Muscle of back (tissue), 11 donors: ENCODE measurements around the gene SHFL. TPM values are rescaled to one million over a fixed set of nuclear protein-coding genes. Genes with fewer than 3 reads are reported as not detected.

ENCODE experiments used
- DNase-seq, 3 donors: peaks; one replicate each; pipeline versions ENCODE4 v3.0.0 to v3.0.0-alpha.2; 2013
- polyA plus RNA-seq, 10 donors: library from polyadenylated mRNA; unstranded; fragments of 120-200 nt; gene quantifications; one replicate each; pipeline ENCODE4 v1.2.1, GENCODE V29; 2013; ENCODE audit not compliant: insufficient read length in 10 of 10

The SHFL gene
- polyA plus RNA-seq, 10 donors, result 7.8 to 14.2 (median 10.6) TPM

- DNase-seq, result no peak
Measured at GRCh38 chr19:10084803-10085202, 1.3 kb upstream of the SHFL start.

- DNase-seq, result peak in 2 of 3 donors; percentile 21 to 65
Measured at GRCh38 chr19:10086591-10087192, 575 bp downstream of the SHFL start.

GRCh38 chr19:10087296-10088061 is 1.4 kb downstream of the SHFL start:
- no peak for DNase-seq

- no peak for DNase-seq
Measured at GRCh38 chr19:10088949-10089554, 2.9 kb downstream of the SHFL start.

GRCh38 chr19:10089801-10090375 is 3.8 kb downstream of the SHFL start:
- DNase-seq, result no peak

GRCh38 chr19:10091370-10091687 is 5.2 kb downstream of the SHFL start:
- DNase-seq, result no peak

GRCh38 chr19:10091895-10092641 is 6.0 kb downstream of the SHFL start:
- no peak for DNase-seq

GRCh38 chr19:10092648-10093294 is 6.7 kb downstream of the SHFL start:
- DNase-seq, result no peak

- no peak for DNase-seq
Measured at GRCh38 chr19:10093295-10094186, 7.4 kb downstream of the SHFL start.

GRCh38 chr19:10095622-10095947 is 9.5 kb downstream of the SHFL start:
- DNase-seq, result no peak

GRCh38 chr19:10095948-10096614 is 10.0 kb downstream of the SHFL start:
- peak; percentile 92 to 96 (median 95) for DNase-seq

GRCh38 chr19:10096615-10096963 is 10.5 kb downstream of the SHFL start:
- DNase-seq, result no peak

GRCh38 chr19:10100163-10100785 is 14.2 kb downstream of the SHFL start:
- DNase-seq, result no peak

GRCh38 chr19:10102787-10103236 is 16.7 kb downstream of the SHFL start:
- no peak for DNase-seq

GRCh38 chr19:10104130-10104513 is 18.0 kb downstream of the SHFL start:
- DNase-seq, result no peak

- peak in 1 of 3 donors; percentile 67 for DNase-seq
Measured at GRCh38 chr19:10104665-10105508, 18.8 kb downstream of the SHFL start.

- DNase-seq, result peak in 2 of 3 donors; percentile 79 to 87
Measured at GRCh38 chr19:10105509-10106099, 19.5 kb downstream of the SHFL start.
